GM15510 (cell line): ENCODE measurements around the gene GRIK3.

Experiments used
- POLR2A ChIP-seq: IDR thresholded peaks from 3 replicates; pipeline ENCODE4 v1.6.1; 2011; ENCODE audit warnings: borderline replicate concordance; ENCODE audit not compliant: insufficient read length; ENCODE audit errors: extremely low read depth

The GRIK3 gene

DNA sequence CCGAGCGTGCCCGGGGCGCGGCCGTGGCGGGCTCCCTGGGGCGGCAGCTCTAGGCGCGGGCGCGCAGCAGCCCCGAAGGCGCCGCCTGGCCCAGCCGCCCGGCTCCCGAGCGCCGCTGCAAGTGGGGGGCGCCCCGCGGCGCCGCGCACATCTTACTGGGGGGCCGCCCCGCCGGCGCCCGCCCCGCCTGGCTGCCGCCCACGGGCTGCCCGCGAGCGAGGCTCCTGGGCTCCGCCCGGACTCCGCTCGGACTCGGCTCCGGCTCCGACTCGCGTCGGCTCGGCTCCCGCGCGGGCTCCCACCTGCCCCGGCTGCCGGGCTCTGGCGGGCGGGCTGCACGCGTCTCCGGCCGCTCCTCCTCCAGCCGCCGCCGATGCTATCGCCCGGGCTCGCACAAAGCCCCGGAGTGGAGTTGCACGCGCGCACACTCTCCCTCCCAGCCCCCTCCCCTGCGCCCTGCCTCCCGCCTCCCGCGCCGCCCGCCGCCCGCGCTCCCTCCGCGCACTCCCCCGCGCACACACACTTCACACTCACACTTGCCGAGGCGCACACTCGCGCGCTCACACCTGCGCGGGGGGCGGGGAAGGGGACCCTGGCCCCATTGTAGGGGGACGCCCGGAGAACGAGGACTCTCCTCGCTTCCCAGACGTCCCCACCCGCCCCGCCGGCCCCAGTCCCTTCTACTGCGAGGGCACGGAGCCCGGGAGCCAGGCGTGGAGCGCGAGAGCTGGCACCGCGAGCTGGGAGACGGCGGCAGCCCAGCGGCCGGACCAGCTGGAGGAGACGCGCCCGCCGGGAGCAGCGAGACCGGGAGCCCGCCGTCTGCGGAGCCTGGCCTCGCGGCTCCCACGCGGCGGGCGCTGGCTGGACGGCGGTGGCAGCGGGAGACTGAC is at the start of gene GRIK3:
TSS of gene GRIK3 (minus strand) at position 395 of the 893 bp plus-strand sequence. CDS start 407 bp downstream, outside the sequence.
- TF ChIP-seq POLR2A: no peak

DNA sequence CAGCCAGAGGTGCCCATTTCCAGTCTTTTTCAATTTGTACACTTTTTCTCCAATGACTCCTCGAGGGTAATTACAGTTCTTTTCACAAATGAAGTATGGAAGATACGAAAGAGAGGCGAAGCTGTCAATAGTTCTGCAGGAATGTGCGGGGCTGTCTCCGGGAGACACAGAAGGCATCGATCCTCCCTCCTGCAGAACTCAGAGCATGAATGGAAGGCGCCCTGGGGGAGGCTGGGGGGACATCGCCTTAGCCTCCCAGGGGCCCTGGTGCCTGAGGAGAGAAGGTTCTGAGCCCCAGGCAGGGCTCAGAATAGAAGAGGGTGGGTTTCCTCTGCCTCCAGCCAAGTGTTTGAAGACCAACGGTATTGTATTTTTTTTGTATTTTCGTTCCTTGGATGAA is 49.7 kb upstream of the GRIK3 start:
- no peak for TF ChIP-seq POLR2A

DNA sequence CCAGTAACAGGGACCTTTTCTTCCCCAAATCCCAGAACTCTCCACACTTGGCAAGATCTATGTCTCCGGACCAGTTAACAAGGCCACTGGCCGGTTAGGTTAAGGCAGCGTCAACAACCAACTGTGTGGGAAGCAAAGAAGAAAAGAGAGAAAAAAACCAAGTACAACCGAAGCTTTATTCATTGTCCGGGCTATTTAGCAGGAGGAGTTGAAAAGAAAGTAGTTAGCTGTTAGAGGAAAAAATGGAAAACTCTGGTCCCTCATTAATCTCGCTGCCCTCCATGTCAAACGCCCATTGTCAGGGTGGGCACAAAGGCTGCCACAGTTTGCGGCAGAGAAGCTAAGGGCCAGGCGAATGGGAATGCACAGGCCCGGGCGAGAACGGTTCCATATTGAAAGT is 49.3 kb upstream of the GRIK3 start:
- TF ChIP-seq POLR2A: no peak

DNA sequence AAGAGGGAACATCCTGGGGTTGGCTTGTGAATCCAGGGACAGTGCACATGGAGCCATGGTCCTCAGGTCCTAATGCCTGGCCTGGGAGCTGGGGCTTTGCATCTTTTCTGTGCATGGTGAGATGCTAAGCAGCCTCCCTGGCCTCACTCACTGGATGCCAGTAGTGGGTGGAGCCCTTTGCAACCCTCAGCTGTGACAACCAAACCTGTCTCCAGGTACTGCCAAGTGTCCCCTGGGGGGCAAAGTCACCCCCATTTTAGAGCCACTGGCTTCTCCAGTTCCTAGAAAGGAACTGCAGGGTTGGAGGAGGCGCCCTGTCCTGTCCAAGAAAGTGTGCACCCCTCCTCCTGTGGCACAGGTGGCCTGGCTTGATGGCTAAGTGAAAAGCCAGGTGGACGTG is 44.6 kb upstream of the GRIK3 start:
- TF ChIP-seq POLR2A: no peak

GRCh38 chr1:37076168-37076567 is 41.9 kb upstream of the GRIK3 start:
- no peak for TF ChIP-seq POLR2A

- TF ChIP-seq POLR2A: no peak
Observed at GRCh38 chr1:37073854-37074379, 39.6 kb upstream of the GRIK3 start.

DNA sequence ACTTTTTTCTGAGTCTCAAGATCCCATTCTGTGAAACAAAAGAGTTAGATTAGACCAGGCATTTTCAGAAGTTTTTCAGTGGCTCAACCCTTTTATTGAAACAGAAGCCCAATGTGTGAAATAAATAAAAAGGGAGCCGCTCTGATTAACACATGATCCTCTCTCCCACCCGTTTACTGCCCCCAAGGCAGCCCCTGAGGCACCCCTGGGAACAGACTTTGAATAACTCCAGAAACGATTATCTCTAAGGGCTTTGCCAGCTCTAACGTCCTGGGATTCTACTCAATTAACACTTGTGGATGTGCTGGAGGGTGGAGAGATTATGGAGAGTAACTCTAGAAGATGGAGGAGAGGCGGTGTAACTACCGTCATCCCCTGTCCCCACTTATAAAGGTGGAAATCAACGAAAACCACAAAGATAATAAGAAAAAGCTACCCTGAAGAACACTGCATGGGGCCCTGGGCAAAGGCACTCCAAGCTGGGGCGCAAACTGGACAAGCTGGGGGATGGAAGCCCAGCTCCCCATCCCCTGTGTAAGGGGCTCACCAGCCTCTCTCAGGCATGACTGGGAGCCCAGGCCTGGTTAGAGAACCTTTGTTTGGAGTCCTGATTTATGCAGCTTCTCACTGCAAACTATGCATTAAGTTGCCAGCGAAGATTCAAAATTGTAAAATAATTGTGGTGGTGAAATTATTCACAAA is 39.0 kb upstream of the GRIK3 start:
- no peak for TF ChIP-seq POLR2A

DNA sequence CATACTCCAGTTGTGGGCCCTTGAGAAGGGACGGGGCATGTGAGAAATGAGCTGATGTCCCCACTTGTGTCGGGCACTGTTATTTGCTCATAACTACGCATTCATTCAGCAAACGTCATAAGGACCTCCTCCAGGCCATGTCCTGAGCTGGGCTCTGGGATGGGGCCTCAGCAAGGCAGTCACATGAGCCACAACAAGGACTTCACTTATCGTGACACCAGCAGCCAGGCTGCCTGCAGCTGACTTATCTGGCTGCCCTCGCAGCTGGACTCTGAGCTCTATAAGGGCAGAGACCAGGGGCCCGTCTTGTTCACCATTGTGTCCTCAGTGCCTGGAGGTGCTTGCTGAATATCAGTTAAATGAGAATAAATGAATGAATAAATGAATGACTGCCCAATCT is 37.5 kb upstream of the GRIK3 start:
- no peak for TF ChIP-seq POLR2A

DNA sequence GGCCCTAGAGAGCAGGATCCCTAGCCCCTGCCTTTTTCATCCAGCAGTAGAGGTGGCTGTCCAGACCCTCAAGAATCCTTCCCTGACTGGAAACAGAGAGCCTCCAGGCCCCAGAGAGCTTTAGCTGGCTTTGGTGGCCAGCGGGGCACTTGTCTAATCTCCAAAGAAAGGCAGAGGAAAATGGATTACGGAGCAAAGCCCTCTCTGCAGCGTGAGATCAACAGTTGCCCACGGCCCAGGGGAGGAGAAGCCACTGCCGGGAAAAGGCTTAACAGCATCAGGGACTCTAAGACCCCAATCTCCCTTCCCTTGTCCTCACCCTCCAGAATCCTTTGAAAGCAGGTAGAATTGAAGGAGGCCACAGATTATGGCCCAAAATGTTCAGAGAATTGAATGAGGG is 35.8 kb upstream of the GRIK3 start:
- no peak for TF ChIP-seq POLR2A

DNA sequence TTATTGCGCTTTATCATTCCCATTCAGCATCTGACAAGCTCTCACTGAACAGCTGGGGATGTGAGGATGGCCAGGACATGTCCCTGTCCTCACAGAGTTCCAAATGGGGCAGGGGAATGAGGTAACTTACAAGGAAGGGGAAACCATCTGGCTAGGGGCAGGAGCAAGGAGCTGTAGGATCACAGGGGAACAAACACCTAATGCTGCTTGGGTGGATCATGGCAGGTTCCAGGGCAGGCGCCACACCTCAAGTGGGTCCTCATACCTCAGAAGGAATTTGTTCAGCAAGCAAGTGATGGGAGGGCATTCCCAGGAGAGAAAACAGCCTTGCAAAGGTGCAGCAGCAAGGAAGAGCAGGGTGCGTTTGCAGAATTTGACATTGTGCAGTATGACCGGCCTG is 35.1 kb upstream of the GRIK3 start:
- TF ChIP-seq POLR2A: no peak

- no peak for TF ChIP-seq POLR2A
Observed at GRCh38 chr1:37068897-37069296, 34.6 kb upstream of the GRIK3 start.

DNA sequence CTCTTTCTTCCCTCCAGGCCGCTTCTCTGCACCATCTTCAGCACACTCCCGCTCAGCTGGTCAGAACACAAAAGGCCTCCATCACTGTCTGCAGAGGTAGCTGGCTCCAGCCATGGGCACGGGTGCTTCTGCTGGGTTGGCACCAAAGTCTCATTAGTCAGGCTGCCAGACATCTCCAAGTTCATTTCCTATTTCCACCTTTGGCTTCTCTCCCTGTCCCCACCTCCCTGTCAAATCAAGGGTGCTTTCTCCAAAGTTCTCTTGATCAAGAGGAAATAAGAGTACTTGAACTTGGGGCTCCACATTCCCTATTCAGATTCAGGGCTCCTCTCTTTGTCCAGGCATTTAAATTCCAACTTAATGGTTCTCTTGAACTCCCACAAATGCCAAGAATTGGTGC is 33.9 kb upstream of the GRIK3 start:
- no peak for TF ChIP-seq POLR2A

DNA sequence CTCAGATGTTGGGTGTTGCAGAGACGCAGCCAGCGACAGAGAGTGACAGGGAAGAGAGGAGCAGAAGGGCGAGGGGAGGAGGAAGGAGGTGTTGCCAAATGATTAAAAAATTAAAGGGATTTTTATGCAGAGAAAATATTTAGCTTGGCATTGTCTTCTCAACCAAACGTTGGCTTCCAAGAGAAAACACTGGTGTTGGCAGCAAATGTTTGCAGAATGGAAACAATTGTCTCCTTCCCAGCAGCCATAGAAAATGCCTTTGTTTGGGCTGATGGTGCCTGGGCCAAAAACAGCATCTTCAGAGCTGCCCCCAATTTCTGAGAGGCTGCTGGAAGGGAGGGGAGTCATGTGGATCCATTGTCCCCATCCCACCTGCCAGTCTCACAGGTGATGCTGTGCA is 29.7 kb upstream of the GRIK3 start:
- TF ChIP-seq POLR2A: no peak

DNA sequence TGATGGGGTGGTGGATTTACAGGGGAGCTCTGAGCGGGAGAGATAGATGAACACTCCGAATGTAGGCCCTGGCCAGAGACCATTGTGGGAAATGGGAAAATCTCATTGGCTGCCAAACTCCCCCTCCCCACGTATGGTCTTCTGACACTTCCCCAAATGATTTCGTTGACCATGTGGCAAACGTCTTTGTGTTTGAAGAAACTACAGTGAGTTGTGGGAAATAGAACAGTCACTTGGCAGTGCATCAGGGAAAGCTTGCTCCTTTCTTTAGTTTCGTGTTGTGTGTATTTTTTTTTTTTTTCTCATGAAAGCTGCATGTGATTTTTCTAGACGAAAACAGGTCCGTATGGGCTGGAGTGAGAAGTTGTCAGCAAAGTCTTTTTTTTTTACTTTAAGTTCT is 25.0 kb upstream of the GRIK3 start:
- no peak for TF ChIP-seq POLR2A

- no peak for TF ChIP-seq POLR2A
Observed at GRCh38 chr1:37058424-37058988, 24.2 kb upstream of the GRIK3 start.

DNA sequence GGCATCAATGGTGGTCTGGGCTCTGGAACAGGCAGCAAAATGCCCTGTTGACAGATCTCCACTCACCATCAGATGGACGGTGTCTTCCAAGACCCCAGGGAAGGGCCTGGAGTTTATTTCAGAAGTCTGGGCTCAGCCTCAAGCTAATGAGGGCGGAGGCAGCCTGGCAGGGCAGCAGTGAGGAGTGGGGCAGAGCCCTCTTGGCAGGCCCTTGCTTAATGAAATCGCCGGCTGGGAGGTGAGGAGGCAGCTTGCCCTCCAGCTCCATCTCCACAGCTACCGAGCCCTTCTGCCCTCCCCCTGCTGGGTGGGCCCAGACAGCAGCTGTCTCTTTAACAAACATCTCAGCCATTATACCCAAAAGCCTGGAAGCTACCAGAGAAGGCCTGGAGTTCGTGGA is 22.0 kb upstream of the GRIK3 start:
- TF ChIP-seq POLR2A: no peak

DNA sequence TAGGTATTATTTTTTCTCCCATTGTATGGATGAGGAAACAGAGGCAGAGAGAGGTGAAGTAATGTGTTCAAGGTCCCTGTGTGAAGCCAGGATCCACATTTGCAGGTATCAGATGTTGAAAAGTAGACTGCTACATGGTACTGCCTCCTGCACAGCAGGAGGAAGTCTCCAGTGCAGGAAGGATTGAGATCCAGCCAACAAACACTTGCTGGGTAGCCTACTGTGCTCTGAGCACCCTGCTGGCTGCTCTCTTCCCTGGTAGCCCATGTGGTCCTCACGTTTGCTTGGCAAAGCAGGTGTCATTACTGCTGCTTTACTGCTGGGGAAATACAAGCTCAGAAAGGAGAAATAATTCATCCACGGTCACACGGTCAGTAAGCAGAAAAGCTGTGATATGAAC is 21.3 kb upstream of the GRIK3 start:
- TF ChIP-seq POLR2A: no peak

DNA sequence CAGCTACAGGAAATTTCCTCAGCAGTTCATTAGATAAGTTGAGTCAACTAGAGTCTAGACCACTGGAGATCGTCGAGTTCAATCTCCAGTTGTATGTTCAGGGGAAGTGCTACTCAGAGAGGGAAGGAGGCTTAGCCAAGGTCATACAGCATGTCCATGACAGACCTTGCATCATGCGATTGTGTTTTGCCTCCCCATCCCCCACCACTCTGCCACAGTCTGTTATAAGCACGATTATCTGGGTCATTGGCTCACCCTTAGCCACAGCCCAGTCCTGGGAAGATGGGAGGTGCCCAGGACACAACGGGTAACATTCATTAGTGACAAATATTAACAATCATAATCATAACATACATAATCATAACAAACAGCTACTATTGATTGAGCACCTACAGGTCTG is 18.9 kb upstream of the GRIK3 start:
- no peak for TF ChIP-seq POLR2A
